Osteoblast (primary cell): Measurements from ENCODE around the gene CTDSP2. TPM values are rescaled to one million over a fixed set of nuclear protein-coding genes. Genes with fewer than 3 reads are reported as not detected.

Source experiments
- DNase-seq: peaks from one replicate; pipeline ENCODE4 v3.0.0; 2011; ENCODE audit warnings: low spot score, mixed read lengths; ENCODE audit not compliant: insufficient read length; ENCODE audit errors: missing footprints
- H2AFZ ChIP-seq: 2 replicates; pipeline ENCODE4 v1.6.0; 2011; ENCODE audit warnings: mild to moderate bottlenecking, low read length
- H3K27ac ChIP-seq: 2 replicates; pipeline ENCODE4 v1.5.1; 2011; ENCODE audit warnings: mild to moderate bottlenecking, low read depth, low read length, moderate library complexity
- H3K27me3 ChIP-seq: 2 replicates; pipeline ENCODE4 v1.6.0; 2012; ENCODE audit warnings: mild to moderate bottlenecking, control low read depth, inconsistent platforms, low read length, moderate library complexity; ENCODE audit not compliant: insufficient read depth
- H3K36me3 ChIP-seq: 2 replicates; pipeline ENCODE4 v1.5.1; 2011; ENCODE audit warnings: mild to moderate bottlenecking, low read length, control low read depth, moderate library complexity; ENCODE audit not compliant: insufficient read depth
- H3K4me1 ChIP-seq: 2 replicates; pipeline ENCODE4 v1.5.1; 2011; ENCODE audit warnings: mild to moderate bottlenecking, low read length, control low read depth, moderate library complexity; ENCODE audit not compliant: insufficient read depth
- H3K4me2 ChIP-seq: 2 replicates; pipeline ENCODE4 v1.6.0; 2011; ENCODE audit warnings: mild to moderate bottlenecking, low read length; ENCODE audit not compliant: insufficient read depth
- H3K4me3 ChIP-seq: fragments of 200-600 bp; sonication (generic); 3 replicates; pipeline ENCODE4 v1.5.1; 2012; ENCODE audit warnings: mild to moderate bottlenecking, low read length, inconsistent platforms; ENCODE audit not compliant: insufficient read depth
- H3K79me2 ChIP-seq: 2 replicates; pipeline ENCODE4 v1.6.0; 2012; ENCODE audit warnings: mild to moderate bottlenecking, low read length, control low read depth, inconsistent platforms; ENCODE audit not compliant: insufficient read depth
- H3K9me3 ChIP-seq: 2 replicates; pipeline ENCODE4 v1.5.1; 2011; ENCODE audit warnings: low read depth, low read length, control low read depth
- H4K20me1 ChIP-seq: 2 replicates; pipeline ENCODE4 v1.6.0; 2012; ENCODE audit warnings: mild to moderate bottlenecking, low read length, control low read depth; ENCODE audit not compliant: insufficient read depth
- total RNA-seq: library from RNA; depleted of rRNA; stranded (reverse); fragments of >200 nt; gene quantifications from 2 replicates; pipeline ENCODE4 v1.2.3, GENCODE V29; 2012
- TF ChIP-seq, protein P1 (sequence below): IDR thresholded peaks from 2 replicates; pipeline ENCODE4 v1.5.1; 2011; ENCODE audit warnings: mild to moderate bottlenecking, low read depth, low read length, moderate library complexity; ENCODE audit errors: extremely low read depth

Gene CTDSP2
- total RNA-seq, 1 donor, result 116 TPM

DNA sequence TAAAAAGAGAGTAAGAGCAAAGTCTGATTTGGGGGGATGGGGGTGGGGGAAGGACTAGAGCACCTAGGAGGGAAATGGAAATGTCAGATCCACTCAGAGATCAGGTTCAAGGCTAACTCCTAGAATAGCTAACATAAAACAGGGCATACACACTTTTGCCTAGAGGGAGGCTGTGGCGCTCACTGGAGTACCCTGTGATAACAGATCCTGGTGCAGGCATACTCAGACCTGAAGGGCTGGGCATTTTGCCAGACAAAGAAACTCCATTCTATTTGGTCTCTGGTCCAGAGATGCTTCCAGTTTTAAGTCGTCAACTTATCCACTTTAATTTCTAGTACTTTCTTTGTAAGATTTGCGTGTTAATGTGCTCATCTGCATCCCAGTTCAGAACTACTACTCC lies 5.8 kb downstream of the CTDSP2 start:
- DNase-seq, result peak; percentile 70
- TF ChIP-seq, protein P1, sequence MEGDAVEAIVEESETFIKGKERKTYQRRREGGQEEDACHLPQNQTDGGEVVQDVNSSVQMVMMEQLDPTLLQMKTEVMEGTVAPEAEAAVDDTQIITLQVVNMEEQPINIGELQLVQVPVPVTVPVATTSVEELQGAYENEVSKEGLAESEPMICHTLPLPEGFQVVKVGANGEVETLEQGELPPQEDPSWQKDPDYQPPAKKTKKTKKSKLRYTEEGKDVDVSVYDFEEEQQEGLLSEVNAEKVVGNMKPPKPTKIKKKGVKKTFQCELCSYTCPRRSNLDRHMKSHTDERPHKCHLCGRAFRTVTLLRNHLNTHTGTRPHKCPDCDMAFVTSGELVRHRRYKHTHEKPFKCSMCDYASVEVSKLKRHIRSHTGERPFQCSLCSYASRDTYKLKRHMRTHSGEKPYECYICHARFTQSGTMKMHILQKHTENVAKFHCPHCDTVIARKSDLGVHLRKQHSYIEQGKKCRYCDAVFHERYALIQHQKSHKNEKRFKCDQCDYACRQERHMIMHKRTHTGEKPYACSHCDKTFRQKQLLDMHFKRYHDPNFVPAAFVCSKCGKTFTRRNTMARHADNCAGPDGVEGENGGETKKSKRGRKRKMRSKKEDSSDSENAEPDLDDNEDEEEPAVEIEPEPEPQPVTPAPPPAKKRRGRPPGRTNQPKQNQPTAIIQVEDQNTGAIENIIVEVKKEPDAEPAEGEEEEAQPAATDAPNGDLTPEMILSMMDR, result no peak
- H4K20me1 ChIP-seq, result peaks cover 86% of the 10 kb centered on the region
- H3K9me3 ChIP-seq, result no peaks in the 10 kb centered on the region
- peak overlapping the region; percentile 33 for H3K27ac ChIP-seq
- H3K4me2 ChIP-seq, result peak overlapping the region; percentile 49
- no peak overlapping the region for H3K4me3 ChIP-seq
- H2AFZ ChIP-seq, result no peak overlapping the region
- H3K4me1 ChIP-seq, result peaks cover 85% of the 10 kb centered on the region
- no peaks in the 10 kb centered on the region for H3K27me3 ChIP-seq
- peaks cover 16% of the 10 kb centered on the region for H3K36me3 ChIP-seq
- H3K79me2 ChIP-seq, result peaks cover 100% of the 10 kb centered on the region

DNA sequence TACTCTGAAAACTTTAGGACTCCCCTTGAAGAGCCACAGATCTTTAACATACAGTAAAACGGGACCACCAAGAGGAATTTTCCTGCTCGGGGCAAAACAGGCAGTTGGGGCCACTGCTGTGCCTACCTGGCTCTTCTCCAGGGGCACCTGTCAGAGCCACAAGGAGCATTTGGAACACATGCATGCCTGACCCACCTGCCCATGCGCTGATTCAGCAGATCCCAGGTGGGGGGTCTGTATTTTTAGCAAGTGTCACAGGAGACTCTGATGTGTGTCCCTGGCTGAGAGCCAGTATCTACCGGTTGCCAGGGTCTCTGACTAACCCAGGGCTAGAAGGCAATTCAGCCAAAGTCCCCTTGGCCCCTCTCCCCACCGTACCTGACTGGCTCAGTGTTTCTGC lies 6.5 kb downstream of the CTDSP2 start:
- Histone ChIP-seq H3K4me1 (peaks cover 89% of the 10 kb centered on the region), H3K36me3 (peaks cover 16% of the 10 kb centered on the region), H3K27ac (no peak overlapping the region), H4K20me1 (peaks cover 90% of the 10 kb centered on the region), H3K79me2 (peaks cover 100% of the 10 kb centered on the region), H3K4me3 (no peak overlapping the region), H3K27me3 (no peaks in the 10 kb centered on the region), H3K4me2 (no peak overlapping the region), H3K9me3 (no peaks in the 10 kb centered on the region), H2AFZ (no peak overlapping the region)
- TF ChIP-seq, protein P1, result no peak
- DNase-seq, result no peak

DNA sequence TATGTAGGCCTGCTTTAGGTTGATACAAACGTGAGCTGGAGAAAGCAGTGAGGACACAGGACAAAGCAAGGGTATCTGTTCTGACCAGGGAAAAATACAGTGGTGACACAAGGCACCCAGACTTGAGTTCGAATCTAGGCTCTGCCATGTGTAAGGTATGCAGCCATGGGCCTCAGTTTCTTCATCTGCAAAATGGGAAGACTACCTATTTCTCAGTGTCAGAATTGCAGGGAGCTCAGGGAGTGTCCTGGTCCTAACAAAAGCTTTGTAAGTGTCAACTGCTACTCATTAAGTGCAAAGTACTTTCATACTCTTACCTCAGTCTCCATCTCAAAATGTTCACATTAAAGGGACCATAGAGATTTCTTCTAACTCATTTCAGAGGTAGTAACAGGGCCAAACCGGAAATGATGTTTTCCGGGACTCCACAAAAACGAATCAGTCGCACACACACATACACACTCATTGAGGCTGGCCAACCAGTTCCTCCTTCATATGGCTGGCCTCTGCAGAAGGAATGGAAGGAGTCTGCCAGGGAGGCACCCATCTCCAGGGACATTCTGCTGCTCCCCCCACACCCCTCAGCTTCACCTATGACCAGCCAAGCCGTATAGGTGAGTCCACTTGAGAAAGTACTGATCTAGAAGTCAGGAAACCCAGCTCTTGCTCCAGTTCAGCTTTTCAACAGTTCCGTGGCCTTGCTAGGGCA lies 7.8 kb downstream of the CTDSP2 start:
- Histone ChIP-seq H3K79me2 (peaks cover 98% of the 10 kb centered on the region), H3K27me3 (no peaks in the 10 kb centered on the region), H3K4me2 (peak overlapping the region; percentile 45), H3K36me3 (peaks cover 16% of the 10 kb centered on the region), H2AFZ (no peak overlapping the region), H4K20me1 (peaks cover 92% of the 10 kb centered on the region), H3K27ac (peak overlapping the region; percentile 74), H3K4me1 (peaks cover 85% of the 10 kb centered on the region), H3K9me3 (no peaks in the 10 kb centered on the region), H3K4me3 (no peak overlapping the region)
- peak; percentile 54 for DNase-seq
- TF ChIP-seq, protein P1, result no peak

DNA sequence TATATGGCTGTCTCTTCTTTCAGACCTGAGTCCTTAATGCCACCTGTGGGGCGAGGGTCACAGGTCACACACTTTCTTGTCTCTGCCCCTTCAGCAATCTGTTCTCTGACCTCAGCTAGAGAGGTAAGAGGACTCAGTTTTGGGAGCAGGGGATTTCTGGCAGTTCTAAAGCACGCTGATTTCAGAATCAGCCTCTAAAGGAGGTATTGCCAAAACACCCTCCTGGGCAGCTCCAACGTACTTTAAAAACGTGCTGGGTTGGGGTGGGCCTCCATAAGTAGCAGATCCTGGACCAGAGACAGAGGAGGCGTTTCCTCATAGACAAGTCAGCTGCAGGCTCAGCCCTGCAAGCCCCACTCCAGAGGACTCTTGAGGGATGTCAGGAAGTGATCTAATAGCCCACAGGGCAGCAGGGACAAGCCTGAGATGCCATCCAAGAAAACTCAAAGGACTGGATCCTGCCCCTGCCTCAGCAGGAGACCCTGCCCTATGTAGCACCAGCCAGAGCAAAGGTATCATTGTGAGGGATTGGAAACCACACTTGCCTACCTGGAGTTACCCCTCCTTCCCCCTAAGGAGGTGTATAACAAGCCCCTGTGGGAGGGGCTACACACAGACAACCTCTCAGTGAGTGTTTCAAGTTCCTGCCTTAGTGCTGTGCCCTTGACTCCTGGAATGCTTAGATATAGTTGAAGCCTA lies 8.5 kb downstream of the CTDSP2 start:
- peaks cover 98% of the 10 kb centered on the region for H3K79me2 ChIP-seq
- no peaks in the 10 kb centered on the region for H3K9me3 ChIP-seq
- H4K20me1 ChIP-seq, result peaks cover 92% of the 10 kb centered on the region
- peaks cover 85% of the 10 kb centered on the region for H3K4me1 ChIP-seq
- H3K4me2 ChIP-seq, result peak overlapping the region; percentile 45
- peak; percentile 93 for DNase-seq
- H3K27me3 ChIP-seq, result no peaks in the 10 kb centered on the region
- H3K4me3 ChIP-seq, result peak overlapping the region; percentile 15
- TF ChIP-seq, protein P1, result no peak
- no peak overlapping the region for H2AFZ ChIP-seq
- peak overlapping the region; percentile 74 for H3K27ac ChIP-seq
- H3K36me3 ChIP-seq, result peaks cover 12% of the 10 kb centered on the region
